A673 (cell line): ENCODE data around the gene GLYATL1B. TPM values are rescaled to one million over a fixed set of nuclear protein-coding genes. Genes with fewer than 3 reads are reported as not detected.
A peak's percentile ranks its signal among the peaks of the same experiment; 100 is the strongest.

Experiments used
- BruUV-seq: library from RNA; stranded (reverse); fragments of 400-500 nt; replicated peaks from 2 replicates; lab custom pipeline; 2021; lab: Mats Ljungman, UMichigan
- CTCF ChIA-PET: fragments of 300-600 bp; sonication (Branson Sonifier 250); formaldehyde crosslinking; loops from one replicate; lab custom pipeline; 2022; ENCODE audit warnings: antibody characterized with exemption; lab: Charles Lee
- POLR2A ChIA-PET: fragments of 300-600 bp; sonication (Branson Sonifier 250); formaldehyde crosslinking; loops from one replicate; lab custom pipeline; 2022; ENCODE audit warnings: antibody characterized with exemption; ENCODE audit not compliant: low non-redundant PET; lab: Charles Lee
- DNase-seq: peaks from one replicate; pipeline ENCODE4 v3.0.0-alpha.2; 2015; ENCODE audit warnings: low spot score
- H3K27ac ChIP-seq: fragments of 200-600 bp; sonication (generic); 2 replicates; pipeline ENCODE4 v1.5.1; 2016; ENCODE audit warnings: mixed run types, low read depth, mild to moderate bottlenecking, mixed read lengths, antibody characterized with exemption, low read length; ENCODE audit not compliant: poor library complexity, severe bottlenecking
- H3K27me3 ChIP-seq: fragments of 200-600 bp; sonication (generic); replicated peaks from 2 replicates; pipeline ENCODE4 v1.6.1; 2017; ENCODE audit warnings: mixed run types, low read depth, mild to moderate bottlenecking, mixed read lengths, antibody characterized with exemption, low read length; ENCODE audit not compliant: insufficient read depth, poor library complexity
- H3K36me3 ChIP-seq: fragments of 200-600 bp; sonication (generic); 2 replicates; pipeline ENCODE4 v1.6.1; 2016; ENCODE audit warnings: mixed run types, mild to moderate bottlenecking, mixed read lengths, antibody characterized with exemption, low read length; ENCODE audit not compliant: insufficient read depth, poor library complexity, severe bottlenecking
- H3K4me1 ChIP-seq: fragments of 200-600 bp; sonication (generic); 2 replicates; pipeline ENCODE4 v1.6.1; 2017; ENCODE audit warnings: mixed run types, mild to moderate bottlenecking, mixed read lengths, antibody characterized with exemption, low read length; ENCODE audit not compliant: insufficient read depth, poor library complexity, severe bottlenecking
- H3K4me3 ChIP-seq: fragments of 200-600 bp; sonication (generic); 2 replicates; pipeline ENCODE4 v1.5.1; 2016; ENCODE audit warnings: low read depth, mixed run types, mild to moderate bottlenecking, mixed read lengths, low read length; ENCODE audit not compliant: poor library complexity, severe bottlenecking
- H3K9me3 ChIP-seq: fragments of 200-600 bp; sonication (generic); 2 replicates; pipeline ENCODE4 v1.6.1; 2016; ENCODE audit warnings: mixed run types, low read depth, mild to moderate bottlenecking, mixed read lengths, antibody characterized with exemption, low read length; ENCODE audit not compliant: poor library complexity, severe bottlenecking
- EZH2 ChIP-seq: fragments of 200-600 bp; sonication (generic); IDR thresholded peaks from 2 replicates; pipeline ENCODE4 v1.6.1; 2017; ENCODE audit warnings: borderline replicate concordance, low read depth, mild to moderate bottlenecking, mixed read lengths, antibody characterized with exemption, low read length; ENCODE audit not compliant: poor library complexity, severe bottlenecking
- intact Hi-C: fragments of 100-400 bp; cut with micrococcal nuclease; formaldehyde crosslinking; loops from one replicate; pipeline ENCODE4 v1.10.0; 2022; ENCODE audit not compliant: unreplicated experiment
- total RNA-seq: library from RNA; stranded (reverse); gene quantifications from 2 replicates; pipeline ENCODE4 v1.2.3, GENCODE V29; 2021
- TF ChIP-seq, protein P1 (sequence below): fragments of 300-800, 200-600 bp; sonication (generic); conservative IDR thresholded peaks from 2 replicates; pipeline ENCODE4 v1.5.1; 2017; ENCODE audit warnings: low read depth, mild to moderate bottlenecking, antibody characterized with exemption, low read length, moderate library complexity, mixed read lengths

GLYATL1B gene
- total RNA-seq, 1 experiment from 2014 or later = not detected

DNA sequence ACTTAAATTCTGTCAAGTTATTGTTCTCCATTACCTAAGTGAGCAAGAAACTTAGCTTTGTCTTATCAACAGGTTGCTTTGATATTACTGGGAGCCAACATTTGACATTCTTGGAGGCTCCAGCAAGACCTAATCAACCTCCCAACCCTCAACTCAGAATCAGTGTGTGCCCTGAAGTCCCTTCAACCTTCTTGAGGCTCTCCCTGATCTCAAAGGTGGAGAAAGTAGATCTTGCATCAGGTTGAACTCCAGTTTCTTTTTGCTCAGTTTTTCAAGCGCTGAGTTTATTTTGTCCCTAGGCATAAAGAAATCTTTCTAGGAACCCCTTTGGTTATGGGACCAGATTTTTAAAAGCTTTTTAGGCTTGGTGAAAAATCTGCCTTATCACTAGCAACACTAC, 58.0 kb downstream of the GLYATL1B start:
- Histone ChIP-seq H3K9me3 (no peaks in the 10 kb centered on the region), H3K27ac (peak overlapping the region; percentile 80), H3K4me3 (peak overlapping the region; percentile 68), H3K36me3 (peaks cover 16% of the 10 kb centered on the region), H3K4me1 (peaks cover 22% of the 10 kb centered on the region), H3K27me3 (no peaks in the 10 kb centered on the region)
- TF ChIP-seq, protein P1, sequence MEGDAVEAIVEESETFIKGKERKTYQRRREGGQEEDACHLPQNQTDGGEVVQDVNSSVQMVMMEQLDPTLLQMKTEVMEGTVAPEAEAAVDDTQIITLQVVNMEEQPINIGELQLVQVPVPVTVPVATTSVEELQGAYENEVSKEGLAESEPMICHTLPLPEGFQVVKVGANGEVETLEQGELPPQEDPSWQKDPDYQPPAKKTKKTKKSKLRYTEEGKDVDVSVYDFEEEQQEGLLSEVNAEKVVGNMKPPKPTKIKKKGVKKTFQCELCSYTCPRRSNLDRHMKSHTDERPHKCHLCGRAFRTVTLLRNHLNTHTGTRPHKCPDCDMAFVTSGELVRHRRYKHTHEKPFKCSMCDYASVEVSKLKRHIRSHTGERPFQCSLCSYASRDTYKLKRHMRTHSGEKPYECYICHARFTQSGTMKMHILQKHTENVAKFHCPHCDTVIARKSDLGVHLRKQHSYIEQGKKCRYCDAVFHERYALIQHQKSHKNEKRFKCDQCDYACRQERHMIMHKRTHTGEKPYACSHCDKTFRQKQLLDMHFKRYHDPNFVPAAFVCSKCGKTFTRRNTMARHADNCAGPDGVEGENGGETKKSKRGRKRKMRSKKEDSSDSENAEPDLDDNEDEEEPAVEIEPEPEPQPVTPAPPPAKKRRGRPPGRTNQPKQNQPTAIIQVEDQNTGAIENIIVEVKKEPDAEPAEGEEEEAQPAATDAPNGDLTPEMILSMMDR = no peak
- no peak for TF ChIP-seq EZH2
- POLR2A ChIA-PET = interaction anchor here (0.6 kb wide), 1 partner anchor 664 kb away, joined by 4 read pairs; no protein-coding TSS in a partner anchor
- CTCF ChIA-PET = interaction anchor here (0.9 to 1.7 kb wide), 3 partner anchors 8 to 221 kb away, joined by 4 to 11 read pairs (median 10); no protein-coding TSS in a partner anchor
- intact Hi-C loops = no loop called here
- BruUV-seq = no TSS peak
- DNase-seq = peak; percentile 33

Other genes with a start within 250 kb of the GLYATL1B start
- gene GLYATL2, start 241.6 kb upstream of the GLYATL1B start, total RNA-seq = 0.74 and 1.7 TPM in 2 replicates
- 0.17 TPM in 1 of 2 replicates, not detected in the other for gene GLYATL1, start 146.8 kb upstream of the GLYATL1B start, total RNA-seq
- gene FAM111B, start 20.9 kb downstream of the GLYATL1B start, total RNA-seq = 41.5 and 50.1 TPM in 2 replicates
- 47.7 and 54.8 TPM in 2 replicates for gene FAM111A, start 56.5 kb downstream of the GLYATL1B start, total RNA-seq
- 1.9 and 2.0 TPM in 2 replicates for gene DTX4, start 85.8 kb downstream of the GLYATL1B start, total RNA-seq
- gene MPEG1, start 126.6 kb downstream of the GLYATL1B start, total RNA-seq = not detected in 2 replicates